ENCODE results near the gene HBQ1. TPM values are rescaled to one million over a fixed set of nuclear protein-coding genes. Genes with fewer than 3 reads are reported as not detected.

HBQ1 gene
- total RNA-seq, 1 experiment from 2014 or later = 3.5 TPM

GRCh38 chr16:212999-213398 lies 32.7 kb downstream of the HBQ1 start:
- H3K23ac ChIP-seq (ENCODE audit: insufficient read length, low read depth, low read length) = no peak overlapping the region
- no peak overlapping the region for H4K5ac ChIP-seq (ENCODE audit: insufficient read length, low read depth, low read length)
- Mint-ChIP-seq H3K27ac (0 out of 7 replicates have a peak overlapping the region, but pooled peaks of 2 of the 3 experiments have one; percentile 40 to 56), H3K4me3 (no peak overlapping the region), H3K9me3 (no peaks in the 10 kb centered on the region), H3K4me1 (no peaks in the 10 kb centered on the region), H3K27me3 (ENCODE audit: low read depth) (no peaks in the 10 kb centered on the region), H3K36me3 (ENCODE audit: insufficient read depth in 1 of 3, low read depth in 3 of 3) (peaks cover 42 to 94% (median 79%) of the 10 kb centered on the region in 3 experiments; a peak in 6 of 7 replicates)
- H4K91ac ChIP-seq (ENCODE audit: insufficient read length, low read depth, low read length) = no peak overlapping the region
- H3K79me1 ChIP-seq (ENCODE audit: insufficient read depth, low read depth, low read length, poor library complexity, severe bottlenecking) = peaks cover 8% of the 10 kb centered on the region
- H3K4ac ChIP-seq (ENCODE audit: low read depth, low read length) = no peak overlapping the region
- TF ChIP-seq CTCF (conservative IDR thresholded peaks at IDR 0.05) = no peak
- no peak overlapping the region for H2BK15ac ChIP-seq (ENCODE audit: low read depth, low read length)
- no peaks in the 10 kb centered on the region for H3K9me3 ChIP-seq (ENCODE audit: control insufficient read depth, low read depth, low read length)
- no peaks in the 10 kb centered on the region for H3K4me1 ChIP-seq (ENCODE audit: insufficient read depth, low read length)
- no peak overlapping the region for H3K56ac ChIP-seq (ENCODE audit: insufficient read length, low read depth, low read length)
- H2AK5ac ChIP-seq (ENCODE audit: insufficient read length, low read length) = no peak overlapping the region
- H3K14ac ChIP-seq (ENCODE audit: insufficient read depth, low read length) = no peak overlapping the region
- no peak overlapping the region for H3K4me2 ChIP-seq (ENCODE audit: insufficient read depth, insufficient read length, low read length)
- H3K27me3 ChIP-seq (ENCODE audit: insufficient read depth, low read length) = no peaks in the 10 kb centered on the region
- H3K9ac ChIP-seq (ENCODE audit: extremely low read depth, insufficient read length, low read length) = no peak overlapping the region
- H2BK20ac ChIP-seq (ENCODE audit: low read depth, low read length, poor library complexity, severe bottlenecking) = no peak overlapping the region
- H2BK120ac ChIP-seq (ENCODE audit: low read depth, low read length, poor library complexity, severe bottlenecking) = no peak overlapping the region
- H2AFZ ChIP-seq (ENCODE audit: low read length) = no peak overlapping the region
- no peak overlapping the region for H3T11ph ChIP-seq (ENCODE audit: low read length)
- no peaks in the 10 kb centered on the region for H3K23me2 ChIP-seq (ENCODE audit: insufficient read length, low read depth, low read length, poor library complexity, severe bottlenecking)
- H4K20me1 ChIP-seq (ENCODE audit: control insufficient read depth, insufficient read depth, insufficient read length) = peaks cover 3% of the 10 kb centered on the region
- no peak overlapping the region for H3K18ac ChIP-seq (ENCODE audit: insufficient read length, low read depth, low read length)
- H2BK12ac ChIP-seq (ENCODE audit: insufficient read length, low read depth, low read length) = no peak overlapping the region
- peaks cover 2% of the 10 kb centered on the region; the same call in 1 of the 2 replicates for H3K79me2 ChIP-seq (ENCODE audit: insufficient read depth, low read length)
- no peak for DNase-seq
- WGBS (ENCODE audit: extremely low coverage, insufficient read length, low lambda C conversion rate) = no CpG with 5 or more reads among the region's 3 CpGs
- no peak overlapping the region for H3K27ac ChIP-seq (ENCODE audit: insufficient read length, low read depth, low read length)
- H4K8ac ChIP-seq (replicated peaks; ENCODE audit: insufficient read length, low read depth, low read length) = no peak overlapping the region
- H2BK5ac ChIP-seq (ENCODE audit: insufficient read length, low read length) = no peak overlapping the region
